HL-60 (cell line): Measurements from ENCODE around the gene TMBIM4.

ENCODE experiments used
- GABPA ChIP-seq: IDR thresholded peaks from 2 replicates; pipeline ENCODE4 v1.6.1; 2012; ENCODE audit warnings: low read depth
- POLR2AphosphoS5 ChIP-seq: IDR thresholded peaks from 2 replicates; pipeline ENCODE4 v1.6.1; 2012; ENCODE audit warnings: low read depth
- REST ChIP-seq: IDR thresholded peaks from 2 replicates; pipeline ENCODE4 v1.6.1; 2012; ENCODE audit warnings: low read depth; ENCODE audit not compliant: insufficient replicate concordance
- TF ChIP-seq, protein P1 (sequence below): IDR thresholded peaks from one replicate; pipeline ENCODE4 v1.5.1; 2011; ENCODE audit warnings: low read length, control low read depth, inconsistent platforms; ENCODE audit not compliant: insufficient read depth

GRCh38 chr12:66154776-66155175, 15.0 kb downstream of the TMBIM4 start:
- no peak for TF ChIP-seq POLR2AphosphoS5
- TF ChIP-seq, protein P1, sequence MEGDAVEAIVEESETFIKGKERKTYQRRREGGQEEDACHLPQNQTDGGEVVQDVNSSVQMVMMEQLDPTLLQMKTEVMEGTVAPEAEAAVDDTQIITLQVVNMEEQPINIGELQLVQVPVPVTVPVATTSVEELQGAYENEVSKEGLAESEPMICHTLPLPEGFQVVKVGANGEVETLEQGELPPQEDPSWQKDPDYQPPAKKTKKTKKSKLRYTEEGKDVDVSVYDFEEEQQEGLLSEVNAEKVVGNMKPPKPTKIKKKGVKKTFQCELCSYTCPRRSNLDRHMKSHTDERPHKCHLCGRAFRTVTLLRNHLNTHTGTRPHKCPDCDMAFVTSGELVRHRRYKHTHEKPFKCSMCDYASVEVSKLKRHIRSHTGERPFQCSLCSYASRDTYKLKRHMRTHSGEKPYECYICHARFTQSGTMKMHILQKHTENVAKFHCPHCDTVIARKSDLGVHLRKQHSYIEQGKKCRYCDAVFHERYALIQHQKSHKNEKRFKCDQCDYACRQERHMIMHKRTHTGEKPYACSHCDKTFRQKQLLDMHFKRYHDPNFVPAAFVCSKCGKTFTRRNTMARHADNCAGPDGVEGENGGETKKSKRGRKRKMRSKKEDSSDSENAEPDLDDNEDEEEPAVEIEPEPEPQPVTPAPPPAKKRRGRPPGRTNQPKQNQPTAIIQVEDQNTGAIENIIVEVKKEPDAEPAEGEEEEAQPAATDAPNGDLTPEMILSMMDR = no peak
- TF ChIP-seq GABPA = no peak
- no peak for TF ChIP-seq REST
